HG02981 (cell line): Measurements from ENCODE around the gene DDX25.

Source experiments
- ATAC-seq: cut with Tn5 transposase; IDR thresholded peaks from one replicate; pipeline ENCODE4 v1.9.1; 2021; ENCODE audit warnings: mild to moderate bottlenecking, moderate library complexity; ENCODE audit not compliant: unreplicated experiment

The DDX25 gene

GRCh38 chr11:125968354-125968753 is 64.0 kb downstream of the DDX25 start:
- no peak for ATAC-seq

DNA sequence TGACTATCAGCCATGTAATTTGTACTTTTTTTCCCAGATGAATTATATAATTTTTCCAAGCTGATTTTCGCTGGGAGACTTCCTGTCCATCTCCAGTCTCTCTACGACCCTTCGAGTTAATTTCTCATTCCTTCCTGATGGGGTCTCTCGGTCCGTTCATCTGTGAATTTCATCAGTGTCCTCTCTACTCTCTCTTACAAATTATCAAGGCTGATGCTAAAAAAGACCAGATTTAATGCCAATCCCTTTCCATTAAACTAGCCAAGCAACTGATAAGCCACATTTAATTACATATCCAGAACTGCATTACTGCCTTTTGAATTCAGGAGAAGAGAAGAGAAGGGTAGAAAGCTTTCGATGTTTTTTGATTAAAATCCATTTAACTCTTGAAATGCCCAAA is 67.3 kb downstream of the DDX25 start:
- no peak for ATAC-seq

DNA sequence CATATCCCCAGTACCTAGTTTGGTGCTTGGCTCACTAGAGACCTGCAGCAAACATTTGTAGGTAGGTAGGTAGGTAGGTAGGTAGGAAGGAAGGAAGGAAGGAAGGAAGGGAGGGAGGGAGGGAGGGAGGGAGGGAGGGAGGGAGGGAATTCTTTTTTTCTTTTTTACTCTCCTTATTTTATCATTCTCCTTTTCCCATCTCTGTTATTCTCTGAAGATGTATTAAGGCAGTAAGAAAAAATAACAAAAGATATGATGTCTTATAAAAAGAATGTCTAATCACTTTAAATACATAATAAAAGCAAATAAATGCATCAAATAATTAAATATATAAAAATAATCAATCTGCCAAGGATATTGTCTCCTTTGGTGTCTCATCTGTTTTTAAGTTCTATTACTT is 70.0 kb downstream of the DDX25 start:
- ATAC-seq, result no peak

DNA sequence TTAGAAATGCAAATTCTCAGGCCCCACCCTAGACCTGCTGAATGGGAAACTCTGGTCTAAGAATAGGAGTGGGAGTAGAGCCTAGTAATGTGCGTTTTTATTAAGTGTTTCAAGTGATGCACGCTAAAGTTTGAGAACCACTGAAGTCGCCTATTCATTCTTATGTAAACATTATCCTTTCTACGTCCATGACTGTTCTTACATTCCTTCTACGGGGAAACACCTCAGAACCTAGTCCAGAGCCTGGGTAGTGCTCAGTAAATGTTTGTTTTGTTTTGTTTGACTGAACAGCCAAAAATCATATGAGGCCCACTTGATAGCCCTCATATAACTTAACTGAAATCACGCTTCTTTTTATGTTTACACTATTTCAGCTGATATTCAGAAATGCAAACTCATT is 71.3 kb downstream of the DDX25 start:
- ATAC-seq, result no peak

DNA sequence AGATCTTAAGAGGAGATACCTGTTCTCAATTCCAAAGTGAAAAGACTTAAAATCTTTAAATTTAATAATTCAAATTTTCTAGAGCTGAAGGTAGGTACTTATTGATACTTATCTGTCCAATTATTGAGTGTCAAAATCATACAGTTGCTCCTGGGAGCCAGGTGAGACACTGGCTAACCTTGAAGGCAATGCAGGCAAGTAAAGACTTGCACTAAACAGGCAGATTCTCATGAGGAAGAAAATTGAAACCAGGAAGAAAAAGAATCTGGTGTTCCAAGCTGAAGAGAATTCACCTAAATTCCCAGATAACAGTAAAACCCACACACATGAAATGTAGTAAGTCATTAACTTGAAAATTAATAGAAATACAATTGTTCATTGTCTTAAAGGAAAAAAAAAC is 71.8 kb downstream of the DDX25 start:
- no peak for ATAC-seq

DNA sequence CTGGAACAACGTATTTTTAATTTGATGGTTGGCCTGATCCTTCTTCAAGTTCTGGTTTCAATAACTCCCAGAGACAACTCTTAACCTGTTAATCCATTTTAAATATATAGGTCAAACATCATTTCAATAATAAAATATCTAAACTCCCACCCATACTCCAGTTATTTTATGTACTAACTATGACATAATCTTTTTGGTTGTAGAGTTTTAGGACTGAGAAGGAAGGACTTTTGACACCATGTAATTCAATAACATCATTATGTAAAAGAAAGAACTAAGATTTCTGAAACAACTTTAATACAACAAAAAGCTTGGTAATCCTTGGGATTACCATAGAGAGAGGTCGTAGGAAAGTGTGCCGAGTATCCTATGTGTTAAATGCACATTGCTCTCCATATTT is 73.0 kb downstream of the DDX25 start:
- no peak for ATAC-seq

DNA sequence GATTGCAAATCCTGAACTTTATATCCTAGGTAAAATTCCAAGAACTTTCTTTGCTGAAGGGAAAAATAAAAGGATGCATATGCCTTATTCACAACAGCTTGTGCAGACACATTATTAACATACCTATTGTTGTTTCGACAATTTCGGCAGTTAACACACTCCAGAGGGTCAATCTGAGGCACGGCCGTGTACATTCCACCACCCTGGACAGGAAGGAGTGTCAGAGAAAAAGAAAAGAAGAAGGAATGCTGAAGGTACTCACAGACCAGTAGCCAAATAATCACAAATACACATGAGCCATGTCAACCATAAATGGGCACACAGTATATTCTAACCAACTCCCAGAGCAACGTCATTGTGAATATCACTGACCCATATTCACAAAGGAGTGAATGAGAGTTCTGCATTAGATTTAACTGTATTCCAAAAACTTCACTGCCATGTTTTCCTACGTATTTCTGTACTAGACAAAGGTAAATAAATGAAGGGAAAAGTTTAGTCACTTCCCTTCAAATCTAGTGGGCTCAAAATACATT is 73.9 kb downstream of the DDX25 start:
- ATAC-seq, result no peak
